Keratinocyte (primary cell): ENCODE results near the gene FOXK2.

ENCODE experiments used
- CTCF ChIP-seq, 3 experiments: IDR thresholded peaks in 1 of 3; conservative IDR thresholded peaks in 1 of 3; optimal IDR thresholded peaks in 1 of 3; 2 replicates in 2 of 3; 3 replicates in 1 of 3; pipeline versions ENCODE3 to v1.5.1; 2011; ENCODE audit warnings: low read length in 3 of 3, mild to moderate bottlenecking in 3 of 3, moderate library complexity in 2 of 3, control low read depth in 1 of 3, inconsistent platforms in 1 of 3; ENCODE audit not compliant: insufficient read depth in 2 of 3; ENCODE audit errors: extremely low read depth in 1 of 3
- EZH2 ChIP-seq: IDR thresholded peaks from one replicate; pipeline ENCODE4 v1.6.1; 2012; ENCODE audit warnings: inconsistent platforms, mild to moderate bottlenecking, low read length, moderate library complexity

GRCh38 chr17:82583720-82584234, 64.2 kb downstream of the FOXK2 start:
- TF ChIP-seq CTCF (optimal IDR thresholded peaks at IDR 0.05 in 1 of 3, IDR thresholded peaks at IDR 0.05 in 1 of 3, conservative IDR thresholded peaks at IDR 0.05 in 1 of 3; ENCODE audit: extremely low read depth in 1 of 3, insufficient read depth in 2 of 3, low read length in 3 of 3) (no peak), EZH2 (no peak)
